ENCODE data around the gene CDKN1C. TPM values are rescaled to one million over a fixed set of nuclear protein-coding genes. Genes with fewer than 3 reads are reported as not detected.

CDKN1C gene
- polyA plus RNA-seq, 1 of the 3 experiments (the other 2 are of a cell fraction), result 1.6 TPM

- Histone ChIP-seq H3K27ac (ENCODE audit: low read depth in 2 of 2, low read length in 1 of 2) (no peak overlapping the region), H3K4me2 (no peak overlapping the region), H3K79me2 (ENCODE audit: insufficient read depth) (no peaks in the 10 kb centered on the region), H2AFZ (ENCODE audit: low read depth) (no peak overlapping the region), H3K9me2 (no peaks in the 10 kb centered on the region), H3K27me3 (ENCODE audit: insufficient read depth) (no peaks in the 10 kb centered on the region), H4K20me1 (ENCODE audit: insufficient read depth) (no peaks in the 10 kb centered on the region), H3K9ac (no peak overlapping the region), H3F3A (replicated peaks; ENCODE audit: insufficient read depth) (no peaks in the 10 kb centered on the region), H3K4me3 (ENCODE audit: low read depth in 2 of 2, low read length in 1 of 2) (no peak overlapping the region), H3K36me3 (replicated peaks in 1 of 2; ENCODE audit: control insufficient read depth in 1 of 2, insufficient read depth in 2 of 2, low read length in 1 of 2) (no peaks in the 10 kb centered on the region), H3K4me1 (ENCODE audit: control insufficient read depth in 1 of 2, insufficient read depth in 2 of 2, low read depth in 1 of 2, low read length in 1 of 2) (peaks cover 9 to 12% of the 10 kb centered on the region in 2 experiments; a peak in 3 of 4 replicates), H3K9me3 (no peaks in the 10 kb centered on the region)
- ChIA-PET CTCF (interaction anchor here (7.6 to 16.8 kb wide), 3 partner anchors 9 to 470 kb away, joined by 66 to 1016 read pairs (median 162); a partner anchor contains a TSS), POLR2A (no interaction called here)
- TF ChIP-seq SIN3A (IDR thresholded peaks at IDR 0.05; ENCODE audit: borderline replicate concordance, low read depth, low read length) (no peak), RFX5 (IDR thresholded peaks at IDR 0.05; ENCODE audit: low read length) (no peak), NFIC (IDR thresholded peaks at IDR 0.05; ENCODE audit: borderline replicate concordance) (no peak), FOSL2 (IDR thresholded peaks at IDR 0.05; ENCODE audit: borderline replicate concordance, low read depth) (no peak), TEAD4 (IDR thresholded peaks at IDR 0.05; ENCODE audit: borderline replicate concordance, insufficient read depth) (no peak)
- 90% methylated on average over 2 of the region's 4 CpGs for WGBS (ENCODE audit: low lambda C conversion rate)
- no peak for DNase-seq
These were observed 8.4 kb upstream of the CDKN1C start for GRCh38 chr11:2893935-2894334.

GRCh38 chr11:2892967-2893528 is 7.5 kb upstream of the CDKN1C start:
- H3K79me2 ChIP-seq (ENCODE audit: insufficient read depth), result no peaks in the 10 kb centered on the region
- no peaks in the 10 kb centered on the region for H4K20me1 ChIP-seq (ENCODE audit: insufficient read depth)
- peak overlapping the region; percentile 44; the same call in 1 of the 2 replicates for H3K9ac ChIP-seq
- H2AFZ ChIP-seq (ENCODE audit: low read depth), result peak overlapping the region; percentile 66; the same call in 1 of the 2 replicates
- H3K4me3 ChIP-seq (ENCODE audit: low read depth in 2 of 2, low read length in 1 of 2), result peak overlapping the region; percentile 23 to 39; a peak in 2 of 4 replicates
- H3F3A ChIP-seq (replicated peaks; ENCODE audit: insufficient read depth), result no peaks in the 10 kb centered on the region
- no peak for DNase-seq
- ChIA-PET POLR2A (no interaction called here), CTCF (interaction anchor here (0.7 to 16.8 kb wide), 20 partner anchors 10 to 588 kb away, joined by 3 to 1016 read pairs (median 5); partner anchors contain the start of genes KCNQ1 and TSSC4)
- H3K9me3 ChIP-seq, result no peaks in the 10 kb centered on the region
- WGBS (ENCODE audit: low lambda C conversion rate), result 80% methylated on average over 4 of the region's 4 CpGs
- no peaks in the 10 kb centered on the region for H3K27me3 ChIP-seq (ENCODE audit: insufficient read depth)
- peak overlapping the region; percentile 68; the same call in 1 of the 2 replicates for H3K4me2 ChIP-seq
- peaks cover under 1 to 14% of the 10 kb centered on the region in 2 experiments; a peak in 2 of 4 replicates for H3K4me1 ChIP-seq (ENCODE audit: control insufficient read depth in 1 of 2, insufficient read depth in 2 of 2, low read depth in 1 of 2, low read length in 1 of 2)
- no peak overlapping the region for H3K27ac ChIP-seq (ENCODE audit: low read depth in 2 of 2, low read length in 1 of 2)
- no peaks in the 10 kb centered on the region for H3K9me2 ChIP-seq
- H3K36me3 ChIP-seq (replicated peaks in 1 of 2; ENCODE audit: control insufficient read depth in 1 of 2, insufficient read depth in 2 of 2, low read length in 1 of 2), result no peaks in the 10 kb centered on the region
- TF ChIP-seq YY1 (IDR thresholded peaks at IDR 0.05; ENCODE audit: low read depth) (no peak), CTCF (IDR thresholded peaks at IDR 0.05) (no peak), RCOR1 (IDR thresholded peaks at IDR 0.05; ENCODE audit: low read length) (no peak), NFIC (IDR thresholded peaks at IDR 0.05; ENCODE audit: borderline replicate concordance) (no peak), FOXJ3 (CRISPR knock-in tag; IDR thresholded peaks at IDR 0.05) (no peak), PBX3 (IDR thresholded peaks at IDR 0.05) (no peak), RXRA (IDR thresholded peaks at IDR 0.05; ENCODE audit: borderline replicate concordance, low read depth) (no peak), USF1 (IDR thresholded peaks at IDR 0.05; ENCODE audit: borderline replicate concordance, low read depth) (no peak), GABPA (IDR thresholded peaks at IDR 0.05; ENCODE audit: low read depth) (no peak), SMC3 (IDR thresholded peaks at IDR 0.05; ENCODE audit: low read depth, low read length) (no peak), MAX (IDR thresholded peaks at IDR 0.05; ENCODE audit: low read depth) (no peak), ELF1 (IDR thresholded peaks at IDR 0.05) (no peak), JUND (IDR thresholded peaks at IDR 0.05) (no peak), FOXM1 (IDR thresholded peaks at IDR 0.05; ENCODE audit: low read depth) (no peak), IRF3 (IDR thresholded peaks at IDR 0.05; ENCODE audit: low read depth, low read length) (no peak)

Data from SK-N-SH (cell line).